Right cardiac atrium (tissue), 5 donors: Measurements from ENCODE around the gene SLC25A36. TPM values are rescaled to one million over a fixed set of nuclear protein-coding genes. Genes with fewer than 3 reads are reported as not detected.

ENCODE experiments used
- ATAC-seq, 2 donors: fragments of 200-7000 bp; cut with Tn5 transposase; one replicate each; pipeline versions ENCODE4 v1.8.0 to v1.9.1; 2020; ENCODE audit warnings: moderate library complexity in 2 of 2, mild to moderate bottlenecking in 1 of 2
- DNase-seq, 3 donors: peaks; one replicate each; pipeline ENCODE4 v3.0.0-alpha.2; 2020
- H3K27ac ChIP-seq: one replicate; pipeline ENCODE4 v1.5.1; 2013; ENCODE audit warnings: mild to moderate bottlenecking, low read length, control low read depth, moderate library complexity
- H3K27me3 ChIP-seq: one replicate; pipeline ENCODE4 v1.6.1; 2013; ENCODE audit not compliant: control insufficient read depth, insufficient read depth
- H3K4me1 ChIP-seq: one replicate; pipeline ENCODE4 v1.6.1; 2013; ENCODE audit warnings: low read length; ENCODE audit not compliant: control insufficient read depth, insufficient read depth
- H3K4me3 ChIP-seq: one replicate; pipeline ENCODE4 v1.5.1; 2013; ENCODE audit warnings: low read length, control low read depth
- H3K9me3 ChIP-seq: one replicate; pipeline ENCODE4 v1.6.1; 2013; ENCODE audit warnings: low read length; ENCODE audit not compliant: control insufficient read depth
- WGBS: extraction: QIAGEN DNeasy Blood & Tissue Kit; methylation state at CpG from one replicate; pipeline ENCODE4 v1.1.7; 2013; 5-methylcytosine and 5-hydroxymethylcytosine counted together
- intact Hi-C, 4 donors: fragments of 100-400 bp; cut with DNase I; formaldehyde crosslinking; loops; one replicate each; pipeline versions ENCODE4 v1.11.0 to v1.14.0; 2022 to 2023
- long read RNA-seq, 4 donors: library from polyadenylated mRNA; unstranded; transcript quantifications; one replicate each; pipeline ENCODE4 v2.0.0, GENCODE V29; 2020 to 2021
- polyA plus RNA-seq: library from polyadenylated mRNA; stranded (reverse); fragments of 200-250 nt; gene quantifications from one replicate; pipeline ENCODE4 v1.2.3, GENCODE V29; 2013
- total RNA-seq, 4 donors: library from RNA; stranded (reverse); fragmentation: NEBNext Ultra II Directional; extraction: Animal tissue kit (Norgen Biotek cat#: 25700); gene quantifications; one replicate each; pipeline ENCODE4 v1.2.1, GENCODE V29; 2021
- donor health status: healthy with polysubstance abuse.
- donor health status: DM: no; HTN: yes; CAD: no.
- donor health status: DM: no; HTN: no; CAD: no.
- donor health status: DM: no; HTN: yes; CAD: no; lungs with severe emphysema.
- donor health status: DM: yes; HTN: yes; CAD: no.

SLC25A36 gene, protein sequence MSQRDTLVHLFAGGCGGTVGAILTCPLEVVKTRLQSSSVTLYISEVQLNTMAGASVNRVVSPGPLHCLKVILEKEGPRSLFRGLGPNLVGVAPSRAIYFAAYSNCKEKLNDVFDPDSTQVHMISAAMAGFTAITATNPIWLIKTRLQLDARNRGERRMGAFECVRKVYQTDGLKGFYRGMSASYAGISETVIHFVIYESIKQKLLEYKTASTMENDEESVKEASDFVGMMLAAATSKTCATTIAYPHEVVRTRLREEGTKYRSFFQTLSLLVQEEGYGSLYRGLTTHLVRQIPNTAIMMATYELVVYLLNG
- total RNA-seq (10 to 100 TPM; 60.0 to 75.0 (median 70.4) TPM), polyA plus RNA-seq (34.3 TPM)
- long read RNA-seq, donor 1, full-length matches to known transcripts = 22 of 94 reads
- long read RNA-seq, donor 1, partial matches to known transcripts = 3 of 94 reads
- long read RNA-seq, donor 1, other reads (novel, unspliced or antisense) = 69 of 94 reads
- long read RNA-seq, donor 2, transcript SLC25A36-201 (7 exons, 1,301 nt) = major isoform, 12 of 36 reads
- long read RNA-seq, donor 2, partial matches to known transcripts = 1 of 36 reads
- long read RNA-seq, donor 2, other reads (novel, unspliced or antisense) = 21 of 36 reads
- long read RNA-seq, donor 3, transcript SLC25A36-201 (7 exons, 1,301 nt) = major isoform, 40 of 175 reads
- long read RNA-seq, donor 3, partial matches to known transcripts = 11 of 175 reads
- long read RNA-seq, donor 3, other reads (novel, unspliced or antisense) = 120 of 175 reads
- long read RNA-seq, donor 4, transcript SLC25A36-201 (7 exons, 1,301 nt) = major isoform, 6 of 30 reads
- long read RNA-seq, donor 4, partial matches to known transcripts = 7 of 30 reads
- long read RNA-seq, donor 4, other reads (novel, unspliced or antisense) = 14 of 30 reads

DNA sequence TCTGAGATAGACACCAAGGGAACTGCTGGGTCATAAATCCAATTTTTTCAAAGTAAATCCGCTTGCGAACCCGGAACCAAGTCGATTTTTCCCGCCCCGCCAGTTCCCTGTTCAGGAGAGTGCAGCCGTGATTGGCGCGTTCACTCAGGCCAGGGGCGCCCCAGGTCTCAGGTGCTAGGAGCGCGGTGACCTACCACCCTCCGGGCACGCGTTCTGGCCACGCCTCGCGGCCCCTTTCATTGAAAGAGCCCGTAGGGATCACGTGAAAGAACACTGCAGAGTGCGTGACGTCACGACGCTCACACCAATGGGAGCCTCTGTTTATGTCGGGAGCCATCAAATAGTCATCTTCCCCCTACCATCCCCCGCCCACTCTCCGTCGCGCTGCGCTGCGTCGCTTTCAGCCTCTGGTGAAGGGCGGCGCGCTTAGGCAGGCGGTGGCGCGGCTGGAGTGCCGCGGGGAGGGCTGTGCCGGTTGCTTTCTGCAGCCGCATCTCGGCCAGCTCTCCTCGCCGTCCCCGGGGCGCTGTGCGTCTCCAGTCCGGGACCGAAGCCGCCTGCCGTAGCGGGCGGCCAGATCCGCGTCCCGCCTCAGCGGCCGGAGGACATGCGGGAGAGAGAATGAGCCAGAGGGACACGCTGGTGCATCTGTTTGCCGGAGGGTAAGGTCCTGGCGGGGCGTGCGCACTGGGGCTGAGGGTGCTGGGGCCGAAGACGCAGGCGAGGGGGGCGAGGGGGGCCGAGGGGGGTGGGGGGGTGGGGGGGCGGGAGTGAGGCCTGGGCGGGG, at the start of gene SLC25A36:
Gene SLC25A36, plus strand, starts transcription at position 403 of the 787 bp plus-strand sequence. Its CDS starts 219 bp downstream, at position 622.
- H3K27ac ChIP-seq = peak within 1 kb of the TSS; percentile 97
- peak; percentile 100 for ATAC-seq

DNA sequence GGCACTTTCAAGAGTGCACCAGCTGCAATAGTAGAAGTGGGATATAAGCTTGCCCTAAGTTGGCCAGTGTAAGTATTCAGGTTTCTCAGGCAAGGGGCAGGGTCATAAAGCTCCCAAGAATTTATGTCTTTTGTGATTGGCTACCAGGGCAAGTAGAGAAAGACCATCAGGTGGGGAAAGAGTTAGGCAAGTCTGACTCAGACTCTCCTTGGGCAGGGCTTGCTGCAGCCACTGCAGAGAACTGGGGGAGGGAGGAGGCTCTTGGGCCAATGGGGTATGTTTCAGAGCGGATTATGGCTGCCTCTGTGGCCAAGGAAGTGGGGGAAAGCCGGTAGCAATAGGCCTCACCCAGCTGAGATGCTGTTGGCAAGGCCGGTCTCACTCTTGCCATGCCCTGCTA, 44.6 kb upstream of the SLC25A36 start:
- no peak for DNase-seq
- no peaks in the 10 kb centered on the region for H3K9me3 ChIP-seq
- 69% methylated on average over 3 of the region's 3 CpGs for WGBS
- intact Hi-C loops = no loop called here
- H3K4me3 ChIP-seq = no peak overlapping the region
- no peak overlapping the region for H3K27ac ChIP-seq
- no peaks in the 10 kb centered on the region for H3K4me1 ChIP-seq
- ATAC-seq = no peak
- H3K27me3 ChIP-seq = no peaks in the 10 kb centered on the region

More for the DNA sequence above, at the start of gene SLC25A36:
- intact Hi-C loops = no loop called here
- Histone ChIP-seq H3K4me1 (no peaks in the 10 kb centered on the region), H3K4me3 (peak within 1 kb of the TSS; percentile 85), H3K9me3 (no peaks in the 10 kb centered on the region), H3K27me3 (no peaks in the 10 kb centered on the region)
- peak; percentile 98 to 99 (median 98) for DNase-seq
- under 1% methylated on average over 72 of the region's 72 CpGs for WGBS

DNA sequence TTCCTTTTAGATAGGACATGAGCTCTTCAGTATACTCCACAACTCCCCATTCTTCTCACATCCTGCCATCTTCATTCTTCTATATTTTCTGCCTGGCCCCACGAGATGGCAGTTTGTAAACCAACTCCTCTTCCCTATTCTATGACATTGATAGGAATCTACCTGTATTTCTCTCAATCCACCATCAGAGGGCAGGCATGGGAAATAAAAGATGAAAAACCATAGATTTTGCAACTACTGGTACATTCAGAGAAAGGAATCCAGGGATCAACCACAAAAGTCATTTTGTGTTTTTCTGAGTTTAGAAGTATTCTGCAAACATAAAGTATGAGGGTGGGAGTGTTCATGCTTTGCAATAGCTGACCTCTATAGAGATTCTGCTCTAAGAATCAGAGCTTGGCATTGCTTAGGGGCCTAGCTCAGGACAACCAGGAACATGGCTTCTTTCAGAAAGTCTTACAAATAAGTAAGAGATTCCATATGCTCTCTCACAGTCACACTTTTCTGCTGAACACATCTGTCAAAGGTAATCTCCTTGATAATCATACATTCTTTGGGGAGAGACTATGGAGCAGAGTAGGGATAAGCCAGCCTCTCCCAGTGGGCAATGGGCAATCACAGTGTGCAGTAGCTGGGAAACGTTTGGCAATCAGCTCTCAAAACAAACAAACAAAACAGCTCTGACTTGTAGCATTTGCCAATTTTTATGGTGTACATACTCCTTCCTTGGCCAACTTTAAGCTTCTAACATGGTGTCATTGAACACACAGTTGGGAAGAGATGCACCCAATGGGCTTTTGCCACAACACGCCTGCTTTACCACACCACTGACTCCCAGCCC, 43.1 kb upstream of the SLC25A36 start:
- Histone ChIP-seq H3K27me3 (no peaks in the 10 kb centered on the region), H3K27ac (no peak overlapping the region), H3K4me1 (no peaks in the 10 kb centered on the region), H3K9me3 (no peaks in the 10 kb centered on the region), H3K4me3 (no peak overlapping the region)
- DNase-seq (no peak), ATAC-seq (no peak)
- intact Hi-C loops = no loop called here
- 48% methylated on average over 3 of the region's 3 CpGs for WGBS

DNA sequence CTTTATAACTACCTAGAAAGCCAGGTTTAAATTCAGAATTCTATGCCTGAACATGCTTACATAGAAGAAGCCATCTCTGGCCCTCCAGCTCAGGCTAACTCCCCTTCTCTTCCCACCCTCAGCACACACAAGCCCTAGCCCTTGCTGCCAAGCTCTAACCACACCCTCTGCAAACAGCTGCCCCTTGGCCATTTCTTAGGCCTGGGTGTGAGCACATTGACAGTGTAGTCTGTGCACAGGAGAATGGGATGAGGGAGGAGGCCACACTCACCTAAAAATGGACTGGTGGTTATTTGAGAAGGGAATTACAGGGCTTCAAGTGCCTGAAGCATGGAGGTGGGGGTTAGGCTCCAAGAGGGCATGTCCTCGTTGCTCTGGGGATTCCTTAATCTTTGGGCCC, 42.3 kb upstream of the SLC25A36 start:
- intact Hi-C loops = no loop called here
- H3K27me3 ChIP-seq = no peaks in the 10 kb centered on the region
- no peaks in the 10 kb centered on the region for H3K9me3 ChIP-seq
- no peak overlapping the region for H3K27ac ChIP-seq
- WGBS = 51% methylated on average over 1 of the region's 1 CpG
- H3K4me3 ChIP-seq = no peak overlapping the region
- ATAC-seq (no peak), DNase-seq (no peak)
- no peaks in the 10 kb centered on the region for H3K4me1 ChIP-seq

DNA sequence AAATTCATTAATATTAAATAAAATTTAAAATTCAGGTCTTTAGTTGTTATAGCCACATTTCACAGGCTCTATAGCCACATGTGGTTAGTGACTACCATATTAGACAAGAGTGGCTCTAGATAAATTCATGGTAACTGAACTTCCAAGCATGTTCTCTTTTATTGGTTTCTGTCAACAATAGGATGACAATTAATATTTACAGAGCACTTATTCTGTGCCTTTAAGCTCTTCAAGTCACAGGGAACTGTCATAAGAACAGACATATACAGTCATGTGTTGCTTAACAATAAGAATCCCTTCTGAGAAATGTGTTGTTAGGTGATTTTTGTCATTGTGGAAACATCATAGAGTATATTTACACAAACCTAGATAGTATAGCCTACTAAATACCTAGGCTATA, 38.8 kb upstream of the SLC25A36 start:
- DNase-seq (no peak), ATAC-seq (no peak)
- Histone ChIP-seq H3K4me1 (no peaks in the 10 kb centered on the region), H3K27me3 (no peaks in the 10 kb centered on the region), H3K27ac (no peak overlapping the region), H3K4me3 (no peak overlapping the region), H3K9me3 (no peaks in the 10 kb centered on the region)
- intact Hi-C loops = no loop called here

DNA sequence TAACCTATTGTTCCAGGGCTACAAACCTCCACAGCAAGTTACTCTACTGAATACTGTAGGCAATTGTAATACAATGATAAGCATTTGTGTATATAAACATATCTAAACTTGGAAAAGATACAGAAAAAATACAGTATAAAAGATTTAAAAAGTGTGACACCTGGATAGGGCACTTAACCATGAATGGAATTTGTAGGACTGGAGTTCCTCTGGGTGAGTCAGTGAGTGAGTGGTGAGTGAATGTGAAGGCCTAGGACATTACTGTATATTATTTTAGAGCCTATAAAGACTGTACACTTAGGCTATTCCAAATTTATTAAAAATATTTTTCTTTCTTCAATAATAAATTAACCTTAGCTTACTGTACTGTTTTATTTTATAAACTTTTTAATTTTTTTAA, 38.4 kb upstream of the SLC25A36 start:
- DNase-seq (no peak), ATAC-seq (no peak)
- no peaks in the 10 kb centered on the region for H3K27me3 ChIP-seq
- no peaks in the 10 kb centered on the region for H3K9me3 ChIP-seq
- no peaks in the 10 kb centered on the region for H3K4me1 ChIP-seq
- H3K4me3 ChIP-seq = no peak overlapping the region
- H3K27ac ChIP-seq = no peak overlapping the region
- intact Hi-C loops = no loop called here

DNA sequence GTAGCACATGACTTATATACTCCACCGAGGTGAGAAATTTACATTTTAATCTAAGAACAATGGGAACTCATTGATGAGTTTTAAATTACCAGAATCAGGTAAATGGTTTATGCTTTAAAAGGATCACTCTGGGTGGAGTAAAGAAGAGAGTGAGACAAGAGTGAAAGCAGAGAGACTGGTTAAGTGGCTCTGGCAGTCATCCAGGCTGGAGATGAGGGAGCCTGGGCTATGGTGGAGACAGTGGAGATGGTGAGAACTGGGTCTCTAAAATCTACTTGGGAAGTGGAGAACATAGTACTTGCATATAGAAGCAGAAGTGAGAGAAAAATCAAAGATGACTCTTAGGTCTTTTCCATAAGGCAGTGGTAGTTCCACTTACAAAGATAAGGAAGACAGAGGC, 37.1 kb upstream of the SLC25A36 start:
- Histone ChIP-seq H3K9me3 (no peaks in the 10 kb centered on the region), H3K27ac (no peak overlapping the region), H3K4me1 (no peaks in the 10 kb centered on the region), H3K4me3 (no peak overlapping the region), H3K27me3 (no peaks in the 10 kb centered on the region)
- intact Hi-C loops = no loop called here
- WGBS = 73% methylated on average over 1 of the region's 1 CpG
- DNase-seq (no peak), ATAC-seq (no peak)

DNA sequence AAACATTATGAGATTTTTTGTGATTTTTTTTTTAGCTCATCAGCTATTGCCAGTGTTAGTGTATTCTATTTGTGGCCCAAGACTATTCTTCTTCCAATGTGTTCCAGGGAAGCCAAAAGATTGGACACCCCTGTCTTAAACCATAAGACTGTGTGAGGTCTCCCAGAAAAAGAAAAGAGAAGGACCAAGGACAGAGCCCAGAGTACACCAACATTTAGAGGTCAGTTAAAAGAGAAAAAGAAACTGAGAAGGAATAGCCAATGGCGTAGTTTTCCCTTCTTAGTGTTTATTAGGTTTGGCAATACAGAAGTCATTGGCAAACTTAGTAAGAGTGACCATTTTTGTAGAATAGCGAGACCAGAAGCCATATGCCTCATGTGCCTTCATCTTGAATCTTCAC, 36.1 kb upstream of the SLC25A36 start:
- Histone ChIP-seq H3K4me1 (no peaks in the 10 kb centered on the region), H3K4me3 (no peak overlapping the region), H3K9me3 (no peaks in the 10 kb centered on the region), H3K27me3 (no peaks in the 10 kb centered on the region), H3K27ac (no peak overlapping the region)
- ATAC-seq (no peak), DNase-seq (no peak)
- intact Hi-C loops = no loop called here
- WGBS = 81% methylated on average over 2 of the region's 2 CpGs

DNA sequence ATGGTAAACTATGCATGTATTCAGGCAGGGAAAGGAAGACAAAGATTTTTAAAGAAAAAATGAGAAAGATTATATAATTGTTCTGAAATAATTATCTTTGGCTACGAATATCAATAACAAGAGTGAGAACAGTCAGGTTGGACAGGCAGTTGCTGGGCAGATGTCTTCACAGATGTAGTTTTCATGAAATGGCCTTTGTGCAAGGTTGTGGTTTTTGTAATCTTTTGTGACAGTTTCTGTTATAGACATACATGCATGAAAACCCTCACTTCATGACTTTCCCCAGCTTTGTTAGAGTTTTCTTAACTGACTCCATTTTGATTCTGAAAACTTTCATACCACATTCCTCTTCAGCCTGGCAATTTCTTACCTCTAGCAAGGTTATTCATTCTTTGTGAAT, 34.9 kb upstream of the SLC25A36 start:
- Histone ChIP-seq H3K4me3 (no peak overlapping the region), H3K4me1 (no peaks in the 10 kb centered on the region), H3K9me3 (no peaks in the 10 kb centered on the region), H3K27me3 (no peaks in the 10 kb centered on the region), H3K27ac (no peak overlapping the region)
- 77% methylated on average over 1 of the region's 1 CpG for whole genome bisulfite sequencing
- intact Hi-C loops = no loop called here
- ATAC-seq (no peak), DNase-seq (no peak)

DNA sequence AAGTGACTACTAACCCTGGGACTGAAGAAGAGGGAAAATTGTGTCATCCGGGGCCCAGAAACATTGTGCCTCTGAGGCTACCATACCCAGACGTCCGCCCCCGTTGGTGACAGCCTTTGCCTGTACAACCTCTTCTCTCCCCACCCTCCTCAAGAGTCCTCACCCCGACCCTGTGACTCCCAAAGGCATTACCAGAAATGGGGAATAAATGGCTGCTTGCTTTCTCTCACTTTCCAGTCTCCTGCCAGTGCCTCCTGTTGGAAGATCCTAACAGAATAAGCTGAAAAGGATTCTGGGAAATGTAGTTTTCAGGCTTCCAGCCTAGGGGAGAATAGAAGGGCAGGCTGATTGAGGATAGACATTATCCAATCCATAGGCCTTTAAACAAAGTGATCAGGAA, 30.8 kb upstream of the SLC25A36 start:
- DNase-seq = peak in 1 of 3 donors; percentile 19
- intact Hi-C loops = loop anchor here in 1 of 4 donors (10.0 kb wide), 1 partner anchor 284 kb away; no protein-coding TSS in a partner anchor
- no peaks in the 10 kb centered on the region for H3K4me1 ChIP-seq
- H3K4me3 ChIP-seq = peak overlapping the region; percentile 42
- 23% methylated on average over 5 of the region's 5 CpGs for WGBS
- H3K27me3 ChIP-seq = no peaks in the 10 kb centered on the region
- peak; percentile 51 to 65 for ATAC-seq
- no peak overlapping the region for H3K27ac ChIP-seq
- no peaks in the 10 kb centered on the region for H3K9me3 ChIP-seq
